Medulla oblongata (tissue), 1 donor: ENCODE measurements around the gene ZNF814.
"Not testable (repeated sequence)": the region's sequence is repeated elsewhere in the genome, so short reads cannot be mapped to it uniquely, and the experiment has no call there.

Experiments used
- DNase-seq: peaks from one replicate; pipeline ENCODE4 v3.0.0-alpha.2; 2015; ENCODE audit errors: extremely low spot score

Gene ZNF814

GRCh38 chr19:57888560-57889231 is at the start of gene ZNF814:
ZNF814 (minus strand) TSS chr19:57889037; CDS start chr19:57888802, 235 bp downstream.
- DNase-seq = peak; percentile 86

- peak; percentile 52 for DNase-seq
Observed at GRCh38 chr19:57935731-57936130, 46.9 kb upstream of the ZNF814 start.

DNA sequence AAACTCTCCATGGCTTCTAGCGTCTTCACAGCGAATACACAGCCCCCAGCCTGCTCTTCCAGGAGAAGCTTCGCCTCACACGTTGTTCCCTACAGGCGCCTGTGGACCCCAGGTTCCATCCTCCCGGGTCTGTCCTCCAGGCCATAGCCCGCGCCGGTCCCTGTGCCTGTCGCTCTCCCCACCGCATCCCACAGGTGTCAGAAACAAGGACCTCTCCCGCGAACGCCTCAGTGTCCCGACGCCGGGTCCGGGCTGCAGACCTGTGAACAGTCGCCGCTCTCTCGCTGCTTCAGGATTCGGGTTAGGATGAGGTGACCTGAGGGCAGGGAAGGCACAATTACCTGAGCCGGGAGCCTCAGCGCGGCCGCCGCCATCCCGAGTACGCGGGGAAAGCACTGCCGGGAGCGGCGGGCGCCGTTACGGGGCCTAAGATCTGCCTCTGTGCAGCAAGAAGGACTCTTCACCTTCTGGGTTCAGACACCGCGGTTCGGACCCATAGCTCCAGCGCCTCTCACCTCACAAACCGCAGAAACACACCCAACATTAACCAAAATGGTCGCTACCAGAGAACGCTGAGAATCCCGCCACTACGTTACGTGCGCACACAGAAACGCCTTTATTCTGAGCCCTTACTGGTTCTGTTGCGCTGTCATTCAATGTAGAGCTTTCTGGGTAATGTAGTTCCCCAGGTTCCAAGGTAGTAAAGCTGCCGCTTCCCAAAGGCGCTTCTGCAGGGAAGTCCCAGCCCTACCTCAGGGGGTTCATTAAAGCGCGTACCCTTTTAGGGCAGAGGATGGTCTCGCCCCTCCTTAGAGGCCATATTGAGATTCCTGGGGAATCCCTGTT is 46.2 kb upstream of the ZNF814 start, which contains the start of gene ZNF418:
ZNF418 (minus strand) TSS at position 583 of the 846 bp plus-strand sequence. CDS start 1,580 bp downstream, outside the sequence.
- DNase-seq = peak; percentile 94

GRCh38 chr19:57927587-57927986 is 38.8 kb upstream of the ZNF814 start:
- no peak for DNase-seq

GRCh38 chr19:57916168-57916995 is 27.5 kb upstream of the ZNF814 start, which contains the start of gene ZNF417:
ZNF417 (minus strand) TSS chr19:57916592; CDS start chr19:57916411, 181 bp downstream.
- DNase-seq = peak; percentile 97

GRCh38 chr19:57914531-57914930 is 25.7 kb upstream of the ZNF814 start:
- DNase-seq = no peak

DNA sequence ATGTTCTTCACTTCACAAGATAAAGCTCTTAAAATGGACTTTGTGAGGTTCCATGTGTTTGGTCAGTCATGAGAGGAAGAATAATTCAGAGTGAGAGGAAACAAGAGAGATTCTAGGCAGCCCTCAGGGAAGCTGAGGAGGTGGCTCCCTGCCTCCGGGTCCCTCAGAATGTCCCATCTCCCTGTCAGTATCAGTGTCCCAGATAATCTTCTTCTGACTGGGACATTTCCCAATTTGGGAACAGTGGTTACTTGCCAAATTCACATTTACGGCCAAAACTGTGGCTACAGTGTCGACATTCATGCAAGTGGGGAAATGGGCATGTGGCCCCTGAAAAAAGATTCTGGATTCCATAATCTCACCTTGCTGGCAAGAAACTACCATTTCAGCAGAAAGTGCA is 18.6 kb upstream of the ZNF814 start:
- DNase-seq = no peak

DNA sequence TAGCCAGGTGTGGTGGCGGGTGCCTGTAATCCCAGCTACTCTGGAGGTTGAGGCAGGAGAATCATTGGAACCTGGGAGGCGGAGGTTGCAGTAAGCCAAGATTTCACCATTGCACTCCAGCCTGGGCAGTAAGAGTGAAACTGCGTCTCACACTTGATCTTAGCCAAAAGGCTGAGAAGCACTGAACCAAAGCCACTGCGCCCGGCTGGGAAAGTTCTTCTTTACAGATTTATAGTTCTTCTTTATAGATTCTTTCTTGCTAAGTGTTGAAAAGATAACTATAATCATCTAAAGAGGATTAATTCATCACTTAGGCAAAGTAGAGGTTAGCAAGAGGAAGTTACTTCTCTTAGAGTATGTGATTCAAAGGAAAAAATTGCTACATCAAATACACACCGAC is 16.4 kb upstream of the ZNF814 start:
- DNase-seq = no peak

GRCh38 chr19:57903618-57904184 is 14.9 kb upstream of the ZNF814 start:
- no peak for DNase-seq

- DNase-seq = no peak
Observed at GRCh38 chr19:57900311-57900710, 11.5 kb upstream of the ZNF814 start.

DNA sequence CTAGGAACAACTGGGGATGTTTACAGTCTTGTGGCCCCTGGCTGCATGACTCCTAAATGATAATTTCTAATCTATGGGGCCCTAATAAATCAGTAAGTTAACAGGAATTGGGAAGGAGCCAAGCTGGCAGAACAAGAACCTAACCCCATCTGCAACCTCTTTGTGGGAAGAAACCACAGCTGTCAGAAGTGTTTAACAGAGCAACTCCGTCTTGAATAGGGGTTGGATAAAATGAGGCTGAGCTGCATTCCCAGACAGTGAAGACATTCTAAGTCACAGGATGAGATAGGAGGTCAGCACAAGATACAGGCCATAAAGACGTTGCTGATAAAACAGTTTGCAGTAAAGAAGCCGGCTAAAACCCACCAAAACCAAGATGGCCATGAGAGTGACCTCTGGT is 1.9 kb upstream of the ZNF814 start:
- not testable (repeated sequence) for DNase-seq

DNA sequence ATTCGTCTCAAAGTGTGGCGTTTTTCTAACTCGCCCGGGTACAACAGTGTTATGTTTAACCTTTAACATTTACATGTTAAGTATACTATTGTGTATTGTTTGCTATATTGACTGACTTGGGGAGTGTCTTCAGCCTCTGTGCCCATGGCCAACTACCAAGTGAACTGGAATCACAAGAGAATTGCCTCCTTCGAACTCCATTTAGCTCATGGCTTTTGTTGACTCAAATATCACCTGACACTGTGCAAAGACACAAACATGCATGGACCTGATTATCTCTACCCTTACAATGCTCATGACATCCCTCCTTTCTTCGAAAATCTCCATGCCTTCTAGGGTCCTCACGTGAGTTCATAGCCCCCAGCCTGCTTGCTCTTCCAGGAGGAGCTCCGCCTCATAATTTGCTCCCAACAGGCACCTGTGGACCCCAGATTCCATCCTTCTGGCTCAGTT is 704 bp downstream of the ZNF814 start:
- no peak for DNase-seq

- DNase-seq = no peak
Observed at GRCh38 chr19:57887195-57887941, 1.5 kb downstream of the ZNF814 start.

GRCh38 chr19:57886046-57886445 is 2.8 kb downstream of the ZNF814 start:
- no peak for DNase-seq

GRCh38 chr19:57873883-57874799 is 14.7 kb downstream of the ZNF814 start:
- not testable (repeated sequence) for DNase-seq

DNA sequence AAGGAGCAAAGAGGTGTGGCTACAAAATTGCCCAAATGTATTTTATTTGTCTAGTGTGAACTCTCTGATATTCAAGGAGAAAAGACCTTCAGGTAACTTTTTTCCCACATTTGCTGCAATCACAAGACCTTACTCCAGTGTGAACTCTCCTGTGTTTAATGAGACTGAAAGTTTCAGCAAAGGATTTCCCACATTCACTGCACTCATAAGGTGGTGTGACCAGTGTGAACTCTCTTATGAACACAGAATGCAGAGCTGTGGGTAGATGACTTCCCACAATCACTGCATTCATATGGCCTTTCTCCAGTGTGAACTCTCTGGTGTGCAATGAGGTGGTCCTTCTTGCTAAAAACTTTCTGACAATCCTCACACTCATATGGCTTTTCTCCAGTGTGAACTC is 16.4 kb downstream of the ZNF814 start:
- DNase-seq = no peak

- DNase-seq = no peak
Observed at GRCh38 chr19:57870225-57870624, 18.6 kb downstream of the ZNF814 start.

DNA sequence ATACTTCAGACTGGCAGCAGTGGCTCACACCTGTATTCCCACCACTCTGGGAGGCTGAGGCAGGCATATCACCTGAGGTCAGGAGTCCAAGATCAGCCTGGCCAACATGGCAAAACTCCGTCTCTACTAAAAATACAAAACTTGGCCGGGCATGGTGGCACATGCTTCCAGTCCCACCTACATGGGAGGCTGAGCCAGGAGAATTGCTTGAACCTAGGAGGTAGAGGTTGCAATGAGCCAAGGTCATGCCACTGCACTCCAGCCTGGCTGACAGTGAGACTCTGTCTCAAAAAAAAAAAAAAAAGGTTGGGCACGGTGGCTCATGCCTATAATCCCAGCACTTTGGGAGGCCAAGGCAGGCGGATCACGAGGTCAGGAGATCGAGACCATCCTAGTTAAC is 19.2 kb downstream of the ZNF814 start:
- not testable (repeated sequence) for DNase-seq

- no peak for DNase-seq
Observed at GRCh38 chr19:57867868-57868492, 20.9 kb downstream of the ZNF814 start.
